K562 (cell line): Measurements from ENCODE around the gene SERHL2. TPM values are rescaled to one million over a fixed set of nuclear protein-coding genes. Genes with fewer than 3 reads are reported as not detected.

Experiments
- ARNT ChIP-seq, 2 experiments: fragments of 450-650 bp; IDR thresholded peaks; 2 replicates each; pipeline ENCODE4 v1.6.1; 2016; ENCODE audit warnings: mild to moderate bottlenecking in 1 of 2
- CAMTA2 ChIP-seq: fragments of 250-450 bp; sonication (Bioruptor Pico); conservative IDR thresholded peaks from 2 replicates; pipeline ENCODE4 v1.5.1; 2022
- CSDE1 ChIP-seq, 2 experiments: fragments of 450-650 bp; IDR thresholded peaks; 2 replicates each; pipeline ENCODE4 v1.6.1; 2016; ENCODE audit warnings: mild to moderate bottlenecking in 1 of 2
- EGR1 ChIP-seq: fragments of 450-650 bp; conservative IDR thresholded peaks from 2 replicates; pipeline ENCODE4 v1.6.1; 2017; ENCODE audit warnings: mild to moderate bottlenecking
- ETV5 ChIP-seq: sonication (generic); formaldehyde crosslinking; IDR thresholded peaks from 2 replicates; pipeline ENCODE4 v1.4.0; 2020; ENCODE audit warnings: low read depth, mild to moderate bottlenecking, missing genetic modification reagents
- HDAC3 ChIP-seq: fragments of 450-650 bp; IDR thresholded peaks from 2 replicates; pipeline ENCODE4 v1.6.1; 2018; ENCODE audit warnings: borderline replicate concordance, mild to moderate bottlenecking, moderate library complexity; ENCODE audit not compliant: partially characterized antibody
- LEF1 ChIP-seq: fragments of 450-650 bp; IDR thresholded peaks from 2 replicates; pipeline ENCODE4 v1.6.1; 2016; ENCODE audit warnings: mild to moderate bottlenecking
- MECOM ChIP-seq: fragments of 250-450 bp; sonication (Bioruptor Pico); IDR thresholded peaks from 2 replicates; pipeline ENCODE4 v1.8.0; 2022; ENCODE audit warnings: inconsistent platforms
- MEIS2 ChIP-seq: fragments of 450-650 bp; IDR thresholded peaks from 2 replicates; pipeline ENCODE4 v1.6.1; 2014; ENCODE audit warnings: mild to moderate bottlenecking; ENCODE audit not compliant: partially characterized antibody
- MLX ChIP-seq, 2 experiments: fragments of 450-650 bp in 1 of 2; sonication (generic) in 1 of 2; formaldehyde crosslinking; conservative IDR thresholded peaks; 2 replicates each; pipeline versions ENCODE4 v1.4.0 to v1.8.1; 2020 to 2022; ENCODE audit warnings: mild to moderate bottlenecking in 1 of 2, missing genetic modification reagents in 1 of 2
- MYC ChIP-seq, 2 experiments: fragments of 250-450 bp in 1 of 2; sonication (Bioruptor Pico) in 1 of 2; IDR thresholded peaks; 2 replicates each; pipeline versions ENCODE4 v1.5.1 to v1.6.1; 2012 to 2021; ENCODE audit warnings: low read depth in 2 of 2, borderline replicate concordance in 1 of 2, improper control_type of control experiment in 1 of 2, low read length in 1 of 2, mild to moderate bottlenecking in 1 of 2, moderate library complexity in 1 of 2
- SAFB2 ChIP-seq: fragments of 200-400 bp; formaldehyde crosslinking; IDR thresholded peaks from 2 replicates; pipeline ENCODE4 v1.6.1; 2018; ENCODE audit warnings: borderline replicate concordance, low read length, low read depth, moderate library complexity; ENCODE audit not compliant: severe bottlenecking
- SMAD4 ChIP-seq: fragments of 250-450 bp; sonication (Bioruptor Pico); conservative IDR thresholded peaks from 2 replicates; pipeline ENCODE4 v1.8.0; 2021; ENCODE audit warnings: inconsistent platforms, mild to moderate bottlenecking, moderate library complexity
- SRSF3 ChIP-seq: fragments of 200-400 bp; formaldehyde crosslinking; IDR thresholded peaks from 2 replicates; pipeline ENCODE4 v1.6.1; 2016; ENCODE audit warnings: mild to moderate bottlenecking, low read length, moderate library complexity; ENCODE audit not compliant: insufficient read depth
- TCF3 ChIP-seq: sonication (generic); formaldehyde crosslinking; IDR thresholded peaks from 2 replicates; pipeline ENCODE4 v1.4.0; 2020; ENCODE audit warnings: mild to moderate bottlenecking, missing genetic modification reagents
- TRIM24 ChIP-seq, 2 experiments: fragments of 450-650 bp; IDR thresholded peaks; 2 replicates each; pipeline ENCODE4 v1.6.1; 2016
- ZNF589 ChIP-seq: fragments of 200-800 bp; sonication (Bioruptor generic); IDR thresholded peaks from 2 replicates; pipeline ENCODE4 v1.6.1; 2016; ENCODE audit warnings: low read depth, missing genetic modification characterization, missing compliant biosample characterization
- polyA plus RNA-seq, 8 experiments: library from polyadenylated mRNA; depleted of rRNA in 4 of 8; stranded (reverse) in 5 of 8; unstranded in 3 of 8; fragments of >200 nt; fragmentation: Nextera tagmentation in 2 of 8; fragmentation: Illumina TruSeq in 1 of 8; extraction: Ambion mirVana in 2 of 8; extraction: Trizol in 1 of 8; gene quantifications; 2 replicates each; pipeline versions ENCODE4 v1.2.1 to v1.2.3, GENCODE V29; 2011 to 2014; ENCODE audit warnings: inconsistent platforms in 1 of 8, missing spikeins in 1 of 8
- total RNA-seq, 7 experiments: library from RNA; depleted of rRNA in 6 of 7; stranded (reverse); fragments of >200 nt in 6 of 7; fragmentation: Illumina TruSeq in 2 of 7; extraction: Trizol in 2 of 7; gene quantifications; 2 replicates each; pipeline versions ENCODE4 v1.2.1 to v1.2.3, GENCODE V29; 2011 to 2021; ENCODE audit warnings: low replicate concordance in 1 of 7
- TF ChIP-seq, protein P1 (sequence below): fragments of 450-650 bp; formaldehyde crosslinking; IDR thresholded peaks from 2 replicates; pipeline ENCODE4 v1.4.0; 2022; ENCODE audit warnings: mild to moderate bottlenecking, moderate library complexity
- TF ChIP-seq, protein P2 (sequence below): sonication (generic); formaldehyde crosslinking; IDR thresholded peaks from 2 replicates; pipeline ENCODE4 v1.8.0; 2023; ENCODE audit warnings: mild to moderate bottlenecking, missing genetic modification reagents
- TF ChIP-seq, protein P3 (sequence below): IDR thresholded peaks from 2 replicates; pipeline ENCODE4 v1.6.1; 2012; ENCODE audit warnings: low read depth, low read length, improper control_type of control experiment, borderline replicate concordance

Gene SERHL2
- total and polyA plus RNA-seq, 9 of the 15 experiments (the other 6 are each of a cell fraction or from before 2014, with no cell fraction given), result 19.9 to 62.6 (median 25.2) TPM

DNA sequence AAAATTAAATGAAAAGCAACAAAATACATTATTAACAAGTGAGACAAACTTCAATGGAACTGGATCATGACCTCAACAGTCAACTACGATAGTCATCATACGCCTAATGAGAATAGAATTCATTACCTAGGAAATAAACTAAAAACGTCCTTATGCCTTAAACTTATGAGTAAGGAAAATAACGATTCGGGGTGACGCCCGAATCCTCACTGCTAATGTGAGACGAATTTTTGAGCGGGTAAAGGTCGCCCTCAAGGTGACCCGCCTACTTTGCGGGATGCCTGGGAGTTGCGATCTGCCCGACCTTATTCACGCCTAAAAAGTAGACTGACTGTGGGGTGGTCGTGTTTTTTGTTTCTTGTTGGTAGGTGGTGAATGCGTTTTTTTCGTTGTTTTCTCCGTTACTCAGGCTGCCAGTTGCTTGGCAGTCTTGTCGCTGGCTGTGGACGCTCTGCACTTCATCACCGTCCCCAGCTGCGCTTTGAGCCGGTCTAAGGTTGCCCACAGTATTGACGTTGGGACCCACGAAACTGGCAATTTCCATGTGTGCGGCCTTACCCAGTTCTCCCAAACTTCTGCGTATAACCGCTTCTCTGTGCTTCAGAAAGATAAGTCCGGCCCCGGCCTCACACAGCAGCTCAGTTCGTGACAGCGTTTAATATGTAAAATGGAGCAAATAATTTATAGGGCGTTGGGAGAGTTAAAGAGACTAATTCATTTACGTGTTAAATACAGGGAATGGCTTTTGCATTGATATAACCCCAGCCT lies 61.5 kb downstream of the SERHL2 start (continued):
- TF ChIP-seq MLX (CRISPR knock-in tag; conservative IDR thresholded peaks at IDR 0.05), result peak; percentile 87 to 97; a peak in 3 of 4 replicates
- TF ChIP-seq SAFB2, result no peak
- TF ChIP-seq, protein P1, sequence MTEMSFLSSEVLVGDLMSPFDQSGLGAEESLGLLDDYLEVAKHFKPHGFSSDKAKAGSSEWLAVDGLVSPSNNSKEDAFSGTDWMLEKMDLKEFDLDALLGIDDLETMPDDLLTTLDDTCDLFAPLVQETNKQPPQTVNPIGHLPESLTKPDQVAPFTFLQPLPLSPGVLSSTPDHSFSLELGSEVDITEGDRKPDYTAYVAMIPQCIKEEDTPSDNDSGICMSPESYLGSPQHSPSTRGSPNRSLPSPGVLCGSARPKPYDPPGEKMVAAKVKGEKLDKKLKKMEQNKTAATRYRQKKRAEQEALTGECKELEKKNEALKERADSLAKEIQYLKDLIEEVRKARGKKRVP (CRISPR knock-in tag), result peak; percentile 82
- TF ChIP-seq, protein P2, sequence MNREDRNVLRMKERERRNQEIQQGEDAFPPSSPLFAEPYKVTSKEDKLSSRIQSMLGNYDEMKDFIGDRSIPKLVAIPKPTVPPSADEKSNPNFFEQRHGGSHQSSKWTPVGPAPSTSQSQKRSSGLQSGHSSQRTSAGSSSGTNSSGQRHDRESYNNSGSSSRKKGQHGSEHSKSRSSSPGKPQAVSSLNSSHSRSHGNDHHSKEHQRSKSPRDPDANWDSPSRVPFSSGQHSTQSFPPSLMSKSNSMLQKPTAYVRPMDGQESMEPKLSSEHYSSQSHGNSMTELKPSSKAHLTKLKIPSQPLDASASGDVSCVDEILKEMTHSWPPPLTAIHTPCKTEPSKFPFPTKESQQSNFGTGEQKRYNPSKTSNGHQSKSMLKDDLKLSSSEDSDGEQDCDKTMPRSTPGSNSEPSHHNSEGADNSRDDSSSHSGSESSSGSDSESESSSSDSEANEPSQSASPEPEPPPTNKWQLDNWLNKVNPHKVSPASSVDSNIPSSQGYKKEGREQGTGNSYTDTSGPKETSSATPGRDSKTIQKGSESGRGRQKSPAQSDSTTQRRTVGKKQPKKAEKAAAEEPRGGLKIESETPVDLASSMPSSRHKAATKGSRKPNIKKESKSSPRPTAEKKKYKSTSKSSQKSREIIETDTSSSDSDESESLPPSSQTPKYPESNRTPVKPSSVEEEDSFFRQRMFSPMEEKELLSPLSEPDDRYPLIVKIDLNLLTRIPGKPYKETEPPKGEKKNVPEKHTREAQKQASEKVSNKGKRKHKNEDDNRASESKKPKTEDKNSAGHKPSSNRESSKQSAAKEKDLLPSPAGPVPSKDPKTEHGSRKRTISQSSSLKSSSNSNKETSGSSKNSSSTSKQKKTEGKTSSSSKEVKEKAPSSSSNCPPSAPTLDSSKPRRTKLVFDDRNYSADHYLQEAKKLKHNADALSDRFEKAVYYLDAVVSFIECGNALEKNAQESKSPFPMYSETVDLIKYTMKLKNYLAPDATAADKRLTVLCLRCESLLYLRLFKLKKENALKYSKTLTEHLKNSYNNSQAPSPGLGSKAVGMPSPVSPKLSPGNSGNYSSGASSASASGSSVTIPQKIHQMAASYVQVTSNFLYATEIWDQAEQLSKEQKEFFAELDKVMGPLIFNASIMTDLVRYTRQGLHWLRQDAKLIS (CRISPR knock-in tag), result peak; percentile 98
- TF ChIP-seq CAMTA2 (CRISPR knock-in tag), result peak; percentile 97
- peak in 1 of 2 experiments; percentile 100; a peak in 2 of 4 replicates for TF ChIP-seq CSDE1 (IDR thresholded peaks at IDR 0.05)
- no peak for TF ChIP-seq MECOM (CRISPR knock-in tag)
- TF ChIP-seq TRIM24 (IDR thresholded peaks at IDR 0.05), result peak in 1 of 2 experiments; percentile 37; a peak in 1 of 4 replicates
- no peak for TF ChIP-seq SRSF3
- TF ChIP-seq HDAC3, result peak; percentile 77
- TF ChIP-seq, protein P3, sequence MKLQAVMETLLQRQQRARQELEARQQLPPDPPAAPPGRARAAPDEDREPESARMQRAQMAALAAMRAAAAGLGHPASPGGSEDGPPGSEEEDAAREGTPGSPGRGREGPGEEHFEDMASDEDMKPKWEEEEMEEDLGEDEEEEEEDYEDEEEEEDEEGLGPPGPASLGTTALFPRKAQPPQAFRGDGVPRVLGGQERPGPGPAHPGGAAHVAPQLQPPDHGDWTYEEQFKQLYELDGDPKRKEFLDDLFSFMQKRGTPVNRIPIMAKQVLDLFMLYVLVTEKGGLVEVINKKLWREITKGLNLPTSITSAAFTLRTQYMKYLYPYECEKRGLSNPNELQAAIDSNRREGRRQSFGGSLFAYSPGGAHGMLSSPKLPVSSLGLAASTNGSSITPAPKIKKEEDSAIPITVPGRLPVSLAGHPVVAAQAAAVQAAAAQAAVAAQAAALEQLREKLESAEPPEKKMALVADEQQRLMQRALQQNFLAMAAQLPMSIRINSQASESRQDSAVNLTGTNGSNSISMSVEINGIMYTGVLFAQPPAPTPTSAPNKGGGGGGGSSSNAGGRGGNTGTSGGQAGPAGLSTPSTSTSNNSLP, result no peak
- TF ChIP-seq MEIS2, result peak; percentile 20
- TF ChIP-seq ZNF589 (CRISPR knock-in tag), result peak; percentile 24; the same call in 1 of the 2 replicates
- peak; percentile 40; the same call in 1 of the 2 replicates for TF ChIP-seq LEF1
- no peak; the same call in 1 of the 2 replicates for TF ChIP-seq ETV5
- TF ChIP-seq MYC (IDR thresholded peaks at IDR 0.05; ENCODE audit: low read depth, low read length), result no peak; the same call in 1 of the 2 replicates
- TF ChIP-seq MYC (CRISPR knock-in tag; IDR thresholded peaks at IDR 0.05; ENCODE audit: borderline replicate concordance, low read depth), result peak; percentile 56; the same call in 1 of the 2 replicates
- TF ChIP-seq EGR1, result peak; percentile 34
- peak; percentile 58 to 94 for TF ChIP-seq ARNT (IDR thresholded peaks at IDR 0.05)
- TF ChIP-seq SMAD4, result peak; percentile 21; the same call in 1 of the 2 replicates
- peak; percentile 39; the same call in 1 of the 2 replicates for TF ChIP-seq TCF3 (CRISPR knock-in tag)
